HPDE6-E6E7 (cell line): Measurements from ENCODE around the gene RAD51B.
"Not testable (repeated sequence)": the region's sequence is repeated elsewhere in the genome, so short reads cannot be mapped to it uniquely, and the experiment has no call there.

Experiments used
- DNase-seq: peaks from one replicate; pipeline ENCODE4 v3.0.0; 2011; ENCODE audit warnings: missing footprints; ENCODE audit errors: extremely low spot score

Gene RAD51B

GRCh38 chr14:68651075-68651474 lies 831.5 kb downstream of the RAD51B start:
- DNase-seq: no peak

DNA sequence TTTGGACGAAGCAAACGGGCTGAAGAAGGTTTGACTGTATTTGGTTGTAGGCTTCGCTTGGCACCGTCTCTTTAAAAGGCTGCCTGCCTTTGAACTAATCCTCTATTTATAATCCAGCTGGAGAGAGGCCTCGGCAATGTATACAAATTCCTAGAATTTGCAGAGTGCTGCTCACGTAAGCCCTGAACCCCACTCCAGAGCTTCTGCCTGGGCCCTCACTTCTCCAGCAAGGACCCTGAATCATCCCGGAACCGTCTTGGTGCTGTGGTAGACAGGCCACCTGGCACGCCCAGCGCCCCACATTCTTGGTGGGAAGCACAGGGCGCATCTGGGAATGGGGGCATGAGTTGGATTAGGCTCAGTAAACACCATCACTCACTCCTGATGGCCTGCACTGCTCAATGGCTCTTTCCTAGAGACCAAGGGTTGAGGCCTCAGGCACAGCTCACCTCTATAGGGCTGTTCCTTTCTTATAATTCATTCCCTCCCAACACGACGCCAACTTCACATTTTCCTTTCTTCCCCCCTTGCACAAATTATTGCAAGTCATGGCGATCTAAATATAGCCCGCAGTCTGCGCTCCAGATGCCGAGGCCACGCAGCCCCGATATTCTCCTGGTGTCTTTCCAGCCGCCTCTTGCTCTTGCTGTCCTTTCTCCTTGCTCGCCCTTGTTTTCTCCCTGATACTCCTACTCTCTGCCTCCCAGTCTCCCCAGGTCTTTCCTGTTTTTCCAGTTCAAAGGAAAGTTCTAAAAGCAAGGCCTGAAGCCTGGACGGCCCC lies 832.3 kb downstream of the RAD51B start:
- DNase-seq: no peak

DNA sequence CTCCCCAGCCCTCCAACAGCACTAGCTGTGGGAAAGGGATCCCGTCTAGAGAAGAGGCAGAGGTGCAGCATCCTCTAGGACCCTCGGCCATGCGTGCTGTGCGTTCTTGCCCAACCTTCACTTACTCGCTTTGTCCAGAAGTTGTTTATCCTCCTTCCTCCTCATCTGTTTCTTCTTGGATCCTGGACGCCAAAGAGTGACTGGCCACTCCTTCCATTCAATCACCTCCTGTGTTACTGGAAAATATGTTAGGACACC lies 832.8 kb downstream of the RAD51B start:
- no peak for DNase-seq

- no peak for DNase-seq
Observed at GRCh38 chr14:68653108-68653507, 833.5 kb downstream of the RAD51B start.

DNA sequence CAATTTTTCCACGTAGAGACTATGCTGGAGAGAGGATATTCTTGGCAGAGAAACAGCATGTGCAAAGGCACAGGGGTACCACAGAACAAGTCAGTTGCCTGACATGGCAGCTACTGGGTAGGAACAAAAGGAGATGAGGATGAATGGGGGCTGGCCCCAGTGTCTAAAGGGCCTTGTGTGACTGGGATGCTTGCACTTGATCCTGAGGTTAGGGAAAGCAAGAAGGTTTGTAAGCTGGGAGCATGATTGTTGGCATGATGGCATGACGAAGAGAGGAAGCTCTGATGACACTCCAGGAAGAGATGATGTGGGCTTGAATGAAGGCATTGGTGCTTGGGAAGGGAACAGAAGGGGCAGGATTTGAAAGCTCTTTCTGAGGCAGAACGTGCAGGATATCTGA lies 834.2 kb downstream of the RAD51B start:
- DNase-seq: no peak

- DNase-seq: no peak
Observed at GRCh38 chr14:68654471-68654941, 834.9 kb downstream of the RAD51B start.

DNA sequence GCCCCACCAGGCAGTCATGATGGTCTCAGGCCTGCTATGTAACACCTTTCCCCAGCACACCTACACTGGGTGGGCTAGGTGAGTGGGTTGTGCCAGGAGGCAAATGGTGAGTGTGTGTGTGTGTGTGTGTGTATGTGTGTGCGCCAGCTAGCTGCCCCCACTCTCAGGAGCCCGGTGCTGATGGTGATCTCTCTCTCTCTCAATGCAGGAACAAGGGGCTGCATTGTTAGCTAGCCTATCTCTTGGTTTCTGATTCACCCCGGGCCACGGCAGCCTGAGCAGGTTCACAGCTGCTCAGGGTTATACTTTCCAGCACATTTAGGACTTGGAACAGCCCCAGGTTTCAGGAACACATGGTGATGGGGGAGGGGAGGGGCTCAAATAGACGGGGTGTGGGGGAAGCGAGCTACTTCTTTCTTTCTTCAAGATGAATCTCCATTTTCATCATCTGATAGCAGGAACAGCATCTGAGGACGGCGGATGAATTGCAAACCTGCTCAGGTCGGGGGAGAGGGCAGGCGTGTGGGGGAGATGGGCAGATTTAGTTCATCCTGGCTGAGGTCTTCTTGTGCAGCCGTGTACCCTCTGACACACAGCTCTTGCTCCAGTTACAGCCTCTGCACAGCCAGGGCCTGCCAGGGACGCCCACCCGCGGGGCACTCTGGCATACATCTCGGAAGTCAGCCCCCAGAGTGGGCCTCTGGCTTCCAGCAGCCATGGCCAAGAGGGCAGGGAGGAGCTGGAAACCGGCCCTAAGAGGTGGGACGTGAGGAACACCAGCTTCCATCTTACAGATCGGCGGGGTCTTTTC lies 835.6 kb downstream of the RAD51B start:
- DNase-seq: no peak

DNA sequence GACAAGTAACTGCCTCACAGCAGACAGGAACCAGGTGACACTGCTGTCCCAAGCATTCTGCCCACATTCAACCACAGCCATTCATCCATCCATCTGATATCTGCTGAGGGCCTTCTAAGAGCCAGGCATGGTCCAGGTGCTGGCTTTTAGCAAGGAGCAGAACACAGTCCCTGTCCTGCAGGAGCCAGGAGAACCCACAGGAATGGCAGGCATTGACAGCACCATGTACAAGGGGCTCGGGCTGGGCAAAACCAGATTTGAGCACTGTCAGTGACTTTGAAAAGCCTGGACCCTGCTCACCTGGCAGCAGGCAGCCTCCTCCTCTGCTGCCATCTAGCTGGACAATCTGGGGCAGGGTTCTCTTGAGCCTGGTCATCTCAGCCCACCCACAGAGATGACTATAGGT lies 836.3 kb downstream of the RAD51B start:
- no peak for DNase-seq

- DNase-seq: no peak
Observed at GRCh38 chr14:68656452-68656851, 836.9 kb downstream of the RAD51B start.

GRCh38 chr14:68657300-68658028 lies 837.9 kb downstream of the RAD51B start:
- DNase-seq: no peak

DNA sequence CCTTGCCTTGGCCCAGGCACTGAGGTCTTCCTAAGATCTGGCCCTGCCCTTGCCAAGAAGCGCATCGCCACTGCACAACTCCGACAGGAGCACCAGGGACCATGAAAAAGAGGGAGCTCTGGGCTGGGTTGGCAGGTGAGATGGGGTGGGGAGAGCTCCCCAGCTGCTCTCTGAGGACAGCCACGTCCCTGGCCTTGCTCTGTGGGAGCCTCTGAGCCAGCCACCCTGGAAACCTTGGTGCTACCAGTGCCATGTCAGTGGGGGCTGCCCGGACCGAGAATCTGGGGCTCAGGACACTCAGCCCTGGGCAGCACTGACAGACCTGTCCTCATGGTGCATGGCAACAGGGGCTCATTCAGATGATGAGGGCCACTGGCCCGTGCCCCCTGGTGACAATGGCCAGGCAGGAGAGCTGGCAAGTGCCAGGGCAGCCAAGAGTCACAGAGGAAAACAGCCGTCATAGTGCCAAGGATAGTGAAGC lies 838.5 kb downstream of the RAD51B start:
- no peak for DNase-seq

DNA sequence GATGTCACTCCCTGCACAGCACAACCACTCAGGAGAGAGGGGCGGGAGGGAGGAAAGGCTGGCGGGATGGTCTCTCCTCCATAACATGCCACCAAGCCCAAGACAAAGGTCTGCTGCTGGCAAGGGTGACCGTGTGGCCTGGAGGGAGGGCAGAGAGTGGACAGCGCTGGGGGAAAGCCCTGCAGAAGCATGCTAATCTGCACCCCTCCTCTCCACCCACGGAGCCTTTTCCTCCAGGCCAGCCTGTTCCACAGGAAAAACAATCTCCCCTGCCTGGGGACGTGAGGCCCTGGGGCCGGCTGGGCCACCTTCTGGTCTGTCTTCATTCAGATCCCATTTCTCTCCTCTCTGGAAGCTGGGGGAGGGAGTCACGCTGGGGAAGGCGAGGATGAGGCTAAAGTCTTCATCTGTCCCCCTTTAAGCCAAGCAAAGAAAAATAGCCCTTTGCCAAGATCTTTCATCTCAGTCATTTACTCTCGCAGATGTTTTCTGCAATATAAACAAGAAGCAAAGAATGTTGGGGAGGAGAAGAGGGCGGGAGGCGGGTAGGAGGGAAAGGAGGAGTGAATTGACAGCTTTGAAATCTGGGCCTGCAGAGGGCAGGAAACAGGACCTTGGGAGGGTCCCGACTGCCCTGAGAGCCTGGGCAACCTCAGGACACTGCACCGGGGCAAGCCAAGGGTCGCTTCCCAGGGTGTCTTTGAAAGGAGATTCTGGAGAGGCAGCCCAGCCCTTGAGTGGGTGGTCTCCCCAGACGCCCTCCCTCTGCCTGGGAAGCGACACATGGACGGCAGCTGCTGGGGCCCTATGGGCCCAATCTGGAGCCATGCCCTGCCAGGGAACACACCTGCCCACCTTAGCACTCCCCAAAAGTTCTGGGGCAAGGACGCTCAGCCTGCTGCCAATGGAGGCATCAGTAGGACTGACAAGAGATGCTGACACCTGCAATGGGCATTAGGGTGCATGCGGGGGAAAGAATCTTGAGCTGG lies 839.7 kb downstream of the RAD51B start:
- DNase-seq: no peak

- DNase-seq: no peak
Observed at GRCh38 chr14:68660495-68660894, 840.9 kb downstream of the RAD51B start.

DNA sequence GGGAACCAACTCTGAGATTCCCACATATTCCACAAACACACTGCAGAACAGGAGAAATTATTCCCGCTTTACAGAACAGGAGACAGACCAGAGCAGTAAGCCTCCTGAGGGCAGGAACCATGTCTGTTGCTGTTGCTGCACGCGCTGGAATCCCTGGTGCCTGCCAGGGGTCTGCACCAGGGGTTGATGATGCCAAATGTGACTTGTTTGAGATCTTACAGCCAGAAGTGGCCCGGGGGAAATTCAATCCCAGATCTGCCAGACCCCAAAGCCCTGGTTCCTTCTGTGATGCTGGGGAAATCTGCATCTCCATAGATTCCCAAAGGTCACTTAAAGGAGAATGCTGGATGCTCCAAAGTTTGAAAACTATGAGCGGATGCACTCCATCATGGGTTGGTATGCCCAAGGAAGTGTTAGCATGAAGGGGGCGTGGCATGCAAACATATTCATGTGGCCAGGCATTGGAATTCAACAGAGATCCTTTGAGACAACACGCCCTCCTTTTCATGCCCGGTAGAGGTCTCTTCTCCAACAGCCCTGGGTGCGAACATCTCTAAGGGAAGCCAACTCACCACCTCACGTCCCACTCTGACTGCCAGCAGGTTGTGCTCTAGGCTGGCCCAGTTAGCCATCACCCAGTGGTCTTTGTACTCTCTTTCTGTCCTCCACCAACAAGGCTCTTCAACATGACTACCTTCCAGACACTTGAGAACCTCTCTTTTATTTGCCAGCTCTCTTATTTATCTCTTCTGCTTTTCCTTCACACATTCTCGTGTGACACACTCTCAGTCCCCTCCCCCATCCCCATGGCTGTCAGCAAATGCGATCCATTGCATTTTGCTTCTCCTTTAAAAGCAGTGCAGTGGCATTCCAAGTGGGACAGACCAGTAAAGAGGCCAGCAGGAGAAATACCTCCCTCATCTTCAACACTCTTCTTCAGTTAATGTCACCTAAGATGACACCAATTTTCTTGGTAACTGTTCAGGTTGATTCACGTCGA lies 841.9 kb downstream of the RAD51B start:
- DNase-seq: no peak

DNA sequence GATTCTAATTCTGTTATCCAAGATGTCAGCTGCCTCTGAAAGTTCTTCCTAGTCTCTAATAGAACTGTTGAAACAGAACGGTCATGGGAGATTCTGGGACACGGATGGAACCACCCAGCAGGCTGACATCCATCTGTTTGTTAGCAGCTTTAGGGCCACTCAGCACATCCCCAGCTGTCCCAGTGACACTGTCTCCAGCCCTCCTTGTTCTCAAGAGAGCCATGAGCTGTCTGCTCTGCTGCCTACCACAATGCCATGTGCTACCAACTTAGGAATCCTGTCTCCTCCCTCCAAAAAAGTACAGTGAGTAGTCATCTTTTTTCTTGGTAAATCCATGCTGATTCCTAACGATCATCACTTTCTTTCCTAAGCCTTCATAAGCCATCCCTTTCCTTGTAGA lies 842.8 kb downstream of the RAD51B start:
- DNase-seq: no peak

DNA sequence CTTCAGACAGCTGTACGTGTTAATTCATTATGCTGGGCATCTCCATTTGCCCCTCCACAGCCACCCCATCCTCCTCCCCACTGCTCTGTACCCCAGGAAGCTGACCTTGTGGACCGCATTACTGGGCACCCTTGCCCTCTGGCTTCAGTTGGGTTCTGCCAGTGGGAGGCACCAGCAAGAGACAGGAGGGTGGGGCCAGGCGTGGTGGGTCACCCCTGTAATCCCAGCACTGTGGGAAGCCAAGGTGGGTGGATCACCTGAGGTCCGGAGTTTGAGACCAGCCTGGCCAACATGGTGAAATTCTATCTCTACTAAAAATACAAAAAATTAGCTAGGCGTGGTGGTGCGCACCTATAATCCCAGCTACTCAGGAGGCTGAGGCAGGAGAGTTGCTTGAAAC lies 843.2 kb downstream of the RAD51B start:
- not testable (repeated sequence) for DNase-seq

DNA sequence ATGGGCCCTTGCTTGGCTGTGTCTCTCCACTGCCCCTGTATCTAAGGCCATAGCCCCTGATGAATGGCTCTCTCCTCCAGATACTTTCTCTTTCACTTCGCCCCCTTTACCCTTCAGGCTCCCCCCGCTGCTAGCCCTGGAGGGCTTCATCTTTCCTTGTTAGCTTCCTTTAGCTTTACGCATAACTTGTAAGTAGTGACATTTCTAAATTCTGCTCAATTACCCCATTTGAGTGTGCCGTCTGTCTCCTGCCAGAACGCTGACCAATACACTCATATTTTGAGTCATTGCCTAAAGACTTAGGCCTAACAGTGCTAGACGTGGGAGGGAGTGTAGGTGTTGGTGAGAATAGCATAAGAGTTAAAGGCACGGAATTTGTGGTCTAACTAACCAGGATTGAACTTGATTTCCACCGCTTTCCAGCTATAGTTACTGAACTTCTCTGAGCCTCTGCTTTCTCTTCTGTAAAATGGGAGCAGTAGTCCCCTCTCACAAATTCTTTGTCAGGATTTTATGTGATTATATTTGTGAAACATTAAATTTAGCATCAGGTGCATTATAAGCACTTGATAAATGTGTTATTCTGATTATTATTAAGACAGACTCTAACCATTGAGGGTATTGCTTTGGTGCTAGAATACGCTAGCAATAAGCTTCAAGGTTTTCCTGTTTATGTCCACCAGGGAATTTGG lies 844.0 kb downstream of the RAD51B start:
- DNase-seq: no peak

DNA sequence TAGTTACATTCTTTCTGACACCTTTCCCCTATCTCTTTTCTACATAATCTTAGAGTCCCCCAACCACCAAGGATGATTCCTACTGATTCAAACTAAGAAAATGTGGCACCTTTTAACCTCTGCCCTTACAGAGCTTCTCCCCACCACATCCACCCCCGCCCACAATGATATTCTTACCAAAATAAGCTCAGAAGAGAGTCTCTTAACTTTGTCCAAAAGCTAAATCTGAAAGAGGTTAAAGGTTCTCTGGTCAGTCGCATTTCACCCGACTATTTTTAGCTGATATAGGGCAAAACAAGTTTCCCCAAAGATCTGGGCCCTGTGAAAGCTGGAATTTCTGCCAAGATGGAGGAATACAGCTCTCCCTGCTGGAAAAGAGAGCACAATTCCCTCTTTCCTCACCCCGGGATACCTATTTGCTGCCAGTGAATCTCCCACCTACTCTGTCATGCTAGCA lies 844.7 kb downstream of the RAD51B start:
- DNase-seq: no peak

DNA sequence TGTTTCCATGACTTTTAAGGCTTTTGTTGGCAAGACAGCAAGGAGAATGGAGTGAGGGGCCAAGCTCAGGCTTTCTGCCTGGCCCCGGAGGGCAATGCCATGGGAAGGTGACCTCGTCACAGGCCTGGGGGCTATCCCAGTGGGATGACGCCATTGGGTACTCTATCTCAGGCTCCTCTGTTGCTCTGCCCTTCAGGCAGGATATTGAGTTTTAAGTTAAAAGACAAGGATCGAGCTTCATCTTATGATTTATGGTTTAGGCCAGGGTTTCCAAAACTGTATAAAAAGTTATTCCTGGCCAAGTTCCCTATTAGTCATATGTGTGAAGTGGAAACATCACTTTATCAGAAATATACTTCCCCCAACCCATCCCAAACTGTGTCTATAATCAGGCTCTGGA lies 845.6 kb downstream of the RAD51B start:
- no peak for DNase-seq
